HG03558 (cell line): Measurements from ENCODE around the gene KLHL18.
"Not testable (repeated sequence)": the region's sequence is repeated elsewhere in the genome, so short reads cannot be mapped to it uniquely, and the experiment has no call there.

Experiments used
- ATAC-seq: cut with Tn5 transposase; IDR thresholded peaks from one replicate; pipeline ENCODE4 v1.9.1; 2021; ENCODE audit warnings: moderate number of reproducible peaks; ENCODE audit not compliant: unreplicated experiment; ENCODE audit errors: extremely low read depth

KLHL18 gene

DNA sequence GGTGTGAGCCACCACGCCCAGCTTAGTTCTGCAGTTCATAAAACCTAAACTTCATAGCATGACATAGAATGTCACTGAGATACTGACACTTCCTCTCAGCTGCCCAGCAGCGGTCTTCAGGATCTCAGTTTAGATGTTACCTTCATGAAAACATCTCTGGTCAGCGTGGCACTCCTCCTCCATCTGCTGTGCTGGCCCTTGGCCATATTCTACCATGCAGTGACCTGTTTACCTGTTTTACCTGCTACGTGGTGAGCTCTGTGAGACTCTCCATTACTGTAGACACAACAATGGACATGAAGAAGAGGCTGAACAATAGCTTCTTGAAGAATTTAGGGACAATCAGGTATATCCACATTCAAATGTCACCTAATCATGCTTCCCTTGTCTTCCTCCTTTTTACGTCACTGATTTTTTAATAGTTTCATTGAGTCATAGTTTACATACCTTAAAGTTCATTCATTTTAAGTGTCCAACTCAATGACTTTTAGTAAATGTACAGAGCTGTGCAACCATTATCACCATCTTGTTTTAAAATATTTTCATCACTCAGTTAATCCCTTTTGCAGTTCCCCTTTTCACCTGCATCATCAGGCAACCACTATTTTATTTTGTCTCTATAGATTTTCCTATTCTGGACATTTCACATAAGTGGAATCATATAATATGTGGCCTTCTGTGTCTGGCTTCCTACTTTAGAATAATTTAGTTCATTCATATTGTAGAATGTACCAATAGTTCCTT, 65.8 kb downstream of the KLHL18 start:
- no peak for ATAC-seq

- ATAC-seq: no peak
Observed at GRCh38 chr3:47355010-47355409, 72.3 kb downstream of the KLHL18 start.

GRCh38 chr3:47356201-47356600, 73.5 kb downstream of the KLHL18 start:
- no peak for ATAC-seq

DNA sequence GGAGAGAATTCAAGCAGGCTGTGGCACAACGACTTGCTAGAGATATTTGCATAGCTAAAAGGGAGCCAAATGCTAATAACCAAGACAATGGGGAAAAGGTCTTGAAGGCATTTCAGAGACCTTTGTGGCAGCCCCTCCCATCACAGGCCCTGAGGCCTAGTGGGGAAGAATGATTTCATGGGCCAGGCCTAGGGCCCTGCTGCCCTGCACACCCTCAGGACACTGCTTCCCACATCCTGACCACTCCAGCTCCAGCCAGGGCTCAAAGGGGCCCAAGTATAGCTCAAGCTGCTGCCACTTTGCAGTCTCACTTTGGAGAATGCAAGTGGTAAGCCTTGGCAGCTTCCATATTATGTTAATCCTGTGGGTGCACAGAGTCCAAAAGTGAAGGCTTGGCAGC, 76.6 kb downstream of the KLHL18 start:
- no peak for ATAC-seq

DNA sequence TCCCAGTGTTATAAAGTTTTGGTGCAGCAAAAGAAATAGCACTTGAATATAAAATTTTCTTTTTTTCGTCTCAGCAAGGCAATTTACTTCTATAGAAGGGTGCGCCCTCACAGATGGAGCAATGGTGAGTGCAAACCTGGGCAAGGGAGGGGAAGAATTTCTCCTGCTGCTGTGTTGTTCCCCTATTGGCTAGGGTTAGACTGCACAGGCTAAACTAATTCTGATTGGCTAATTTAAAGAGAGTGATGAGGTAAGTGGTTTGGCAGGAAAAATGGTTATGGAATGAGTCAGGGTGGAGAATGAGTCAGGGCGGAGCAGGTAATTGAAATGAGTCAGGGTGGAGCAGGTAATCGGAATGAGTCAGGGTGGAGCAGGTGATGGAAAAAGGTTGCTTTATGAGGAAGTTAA, 77.4 kb downstream of the KLHL18 start:
- ATAC-seq: not testable (repeated sequence)

GRCh38 chr3:47362701-47363100, 80.0 kb downstream of the KLHL18 start:
- ATAC-seq: no peak

- ATAC-seq: no peak
Observed at GRCh38 chr3:47365213-47366153, 82.7 kb downstream of the KLHL18 start.

DNA sequence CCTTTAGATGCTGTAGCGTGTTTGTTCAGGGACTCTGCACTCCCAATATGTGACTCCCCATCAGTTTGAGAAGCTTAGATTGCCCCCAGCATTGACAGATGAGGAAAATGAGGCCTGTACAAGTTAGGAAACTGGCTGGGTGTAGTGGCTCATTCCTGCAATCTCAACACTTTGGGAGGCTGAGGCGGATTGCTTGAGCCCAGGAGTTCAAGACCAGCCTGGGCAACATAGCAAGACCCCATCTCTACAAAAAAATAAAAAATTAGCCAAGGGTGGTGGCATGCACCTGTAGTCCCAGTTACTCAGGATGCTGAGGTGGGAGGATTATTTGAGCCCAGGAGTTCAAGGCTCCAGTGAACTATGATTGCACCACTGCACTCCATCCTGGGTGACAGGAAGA, 84.1 kb downstream of the KLHL18 start:
- no peak for ATAC-seq

DNA sequence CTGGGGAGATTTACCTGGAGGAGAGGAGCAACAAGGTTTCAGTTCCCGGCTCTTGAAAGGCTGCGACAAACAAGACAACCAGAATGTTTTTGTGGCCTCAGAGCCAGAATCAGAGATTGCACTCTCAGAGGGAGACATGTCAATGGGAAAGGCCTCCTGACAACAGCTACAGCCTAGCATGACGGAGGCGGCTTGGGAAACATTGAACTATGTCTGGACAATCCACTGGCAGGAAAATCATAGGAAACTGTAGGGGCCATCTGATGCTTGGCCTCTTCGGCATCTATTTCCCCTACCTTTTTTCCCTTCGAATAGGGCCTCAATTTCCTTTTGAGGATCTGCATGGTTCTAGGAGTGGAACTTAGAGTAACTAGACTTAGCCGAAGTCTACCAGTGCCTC, 84.9 kb downstream of the KLHL18 start:
- no peak for ATAC-seq

GRCh38 chr3:47370020-47370419, 87.3 kb downstream of the KLHL18 start:
- ATAC-seq: not testable (repeated sequence)

GRCh38 chr3:47370887-47371697, 88.3 kb downstream of the KLHL18 start:
- no peak for ATAC-seq

GRCh38 chr3:47374587-47374986, 91.8 kb downstream of the KLHL18 start:
- no peak for ATAC-seq

DNA sequence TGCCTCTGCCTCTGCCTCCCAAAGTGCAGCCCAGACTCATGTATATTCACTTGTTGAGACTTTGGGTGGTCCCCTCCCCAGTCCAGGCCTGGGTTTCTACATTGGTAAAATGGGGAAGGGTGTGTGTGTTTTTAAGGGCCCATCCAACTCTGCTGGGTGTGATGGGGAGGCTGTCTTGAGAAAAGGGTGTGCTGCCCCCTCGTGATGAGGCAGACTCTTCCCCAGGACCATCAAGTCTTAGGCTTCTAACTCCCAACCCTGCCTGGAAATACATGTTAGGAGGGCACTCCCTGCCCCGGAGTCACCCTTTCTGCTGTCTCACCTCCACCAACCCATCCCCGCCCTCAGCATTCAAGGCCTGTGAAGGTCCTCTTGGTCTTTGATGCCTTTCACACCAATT, 93.6 kb downstream of the KLHL18 start:
- no peak for ATAC-seq

DNA sequence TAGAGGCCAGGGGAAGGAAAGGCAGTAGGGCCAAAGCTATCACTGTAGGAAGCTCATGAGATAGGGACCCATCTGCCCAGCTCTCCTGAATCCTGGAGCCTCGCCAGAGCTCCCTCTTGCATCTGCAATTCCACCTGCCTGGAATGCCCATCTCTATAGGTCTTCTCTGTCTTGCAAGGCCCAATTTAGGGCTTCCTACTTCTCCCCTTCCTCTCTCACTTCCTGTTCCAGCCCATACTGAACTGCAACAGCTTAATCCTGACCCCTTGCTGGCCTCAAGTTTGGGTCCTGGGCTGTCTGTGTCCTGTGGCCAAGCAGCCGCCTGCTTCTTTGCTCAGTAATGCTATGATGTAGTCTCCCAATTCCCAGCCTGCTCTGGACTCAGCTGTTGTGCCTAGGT, 94.4 kb downstream of the KLHL18 start:
- no peak for ATAC-seq

- ATAC-seq: no peak
Observed at GRCh38 chr3:47378869-47379268, 96.1 kb downstream of the KLHL18 start.

DNA sequence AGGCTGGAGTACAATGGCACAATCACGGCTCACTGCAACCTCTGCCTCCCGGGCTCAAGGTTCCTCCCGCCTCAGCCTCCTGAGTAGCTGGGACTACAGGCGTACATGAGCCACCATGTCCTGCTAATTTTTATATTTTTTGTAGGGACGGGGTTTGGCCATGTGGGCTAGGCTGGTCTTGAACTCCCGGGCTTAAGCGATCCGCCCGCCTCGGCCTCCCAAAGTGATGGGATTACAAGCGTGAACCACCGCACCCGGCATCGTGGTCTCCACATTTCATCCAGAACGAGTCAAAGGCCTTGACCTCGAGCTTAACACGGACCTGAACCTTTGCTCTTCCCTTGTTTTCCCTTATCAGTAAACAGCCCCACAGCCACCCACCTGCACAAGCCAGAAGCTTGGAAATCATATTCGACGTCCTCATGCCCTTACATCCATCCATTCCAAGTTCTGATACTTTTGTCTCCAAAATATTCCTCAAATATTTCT, 96.7 kb downstream of the KLHL18 start:
- ATAC-seq: no peak

GRCh38 chr3:47380026-47380600, 97.4 kb downstream of the KLHL18 start:
- no peak for ATAC-seq

- peak; percentile 51 for ATAC-seq
Observed at GRCh38 chr3:47380601-47381316, 98.0 kb downstream of the KLHL18 start, which contains the start of gene PTPN23. Gene PTPN23, plus strand, starts transcription at chr3:47381021. Its CDS starts 76 bp downstream, at chr3:47381097.
